ENCODE data around the gene NGRN.
A peak's percentile ranks its signal among the peaks of the same experiment; 100 is the strongest.

Gene NGRN

DNA sequence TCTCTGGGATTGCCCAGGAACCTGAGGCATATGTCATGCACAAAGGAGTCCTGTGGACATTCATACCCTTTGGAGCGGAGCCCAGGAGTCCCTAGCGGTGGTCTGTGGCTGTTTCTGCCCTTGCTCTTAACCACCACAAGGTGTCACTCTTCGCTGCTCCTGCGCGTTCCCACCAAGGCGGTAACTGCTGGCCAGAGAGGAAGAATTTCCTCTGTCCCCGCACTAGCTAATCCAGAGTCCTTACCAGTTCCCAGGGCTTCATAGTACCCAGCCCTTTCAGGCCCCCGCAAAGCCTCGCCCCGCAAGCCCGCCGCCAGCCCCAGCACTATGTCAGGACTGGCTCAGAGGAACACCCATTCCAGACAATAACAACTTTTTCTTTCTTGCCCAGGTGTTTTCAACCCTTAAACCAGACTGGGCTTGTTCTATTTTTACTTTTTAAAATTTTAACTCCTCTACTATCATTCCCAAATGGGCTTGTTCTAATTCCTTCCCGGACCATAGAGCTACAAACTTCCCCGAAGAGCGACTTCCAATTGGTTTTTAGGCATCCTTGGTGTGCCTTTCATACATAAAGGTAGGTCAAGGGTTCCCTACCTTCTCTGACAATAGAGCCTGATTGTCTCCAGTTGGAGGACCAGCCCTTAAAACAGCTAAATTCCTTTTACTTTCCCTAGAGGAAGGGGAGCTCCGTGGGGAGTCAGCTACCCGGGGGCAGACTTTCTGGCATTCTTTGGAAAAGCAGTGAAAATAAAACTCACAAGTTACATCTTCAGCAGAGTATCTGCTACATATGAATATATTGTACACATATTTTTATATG lies 54.8 kb downstream of the NGRN start:
- DNase-seq: peak; percentile 78

GRCh38 chr15:90320885-90321278 lies 55.4 kb downstream of the NGRN start:
- DNase-seq: no peak
